Stimulated activated CD8-positive, alpha-beta memory T cell treated with anti-CD3 and anti-CD28 coated beads, Interleukin-7, amount 100 ng/mL, for 4 hours (primary cell): Measurements from ENCODE around the gene PHACTR3.

Experiments
- DNase-seq, 2 donors: peaks; one replicate each; pipeline ENCODE4 v3.0.0-alpha.2; 2020; ENCODE audit warnings: low read depth in 2 of 2

Gene PHACTR3

GRCh38 chr20:59777331-59777725 lies 173.0 kb downstream of the PHACTR3 start:
- no peak for DNase-seq

- no peak for DNase-seq
These were observed 173.7 kb downstream of the PHACTR3 start for GRCh38 chr20:59777814-59778575.

GRCh38 chr20:59778615-59779200 lies 174.4 kb downstream of the PHACTR3 start:
- DNase-seq, result no peak

GRCh38 chr20:59779656-59780380 lies 175.5 kb downstream of the PHACTR3 start:
- DNase-seq, result no peak

- DNase-seq, result no peak
These were observed 176.3 kb downstream of the PHACTR3 start for GRCh38 chr20:59780494-59781185.

GRCh38 chr20:59781226-59781625 lies 176.9 kb downstream of the PHACTR3 start:
- no peak for DNase-seq

- DNase-seq, result no peak
These were observed 178.8 kb downstream of the PHACTR3 start for GRCh38 chr20:59782986-59783640.

GRCh38 chr20:59783641-59784010 lies 179.3 kb downstream of the PHACTR3 start:
- no peak for DNase-seq

- no peak for DNase-seq
These were observed 180.0 kb downstream of the PHACTR3 start for GRCh38 chr20:59784365-59784764.

- DNase-seq, result no peak
These were observed 180.7 kb downstream of the PHACTR3 start for GRCh38 chr20:59784791-59785668.

GRCh38 chr20:59785669-59785959 lies 181.3 kb downstream of the PHACTR3 start:
- no peak for DNase-seq

- DNase-seq, result no peak
These were observed 181.9 kb downstream of the PHACTR3 start for GRCh38 chr20:59785986-59786795.

- no peak for DNase-seq
These were observed 182.6 kb downstream of the PHACTR3 start for GRCh38 chr20:59786801-59787537.

- no peak for DNase-seq
These were observed 183.2 kb downstream of the PHACTR3 start for GRCh38 chr20:59787538-59787890.

GRCh38 chr20:59788196-59788735 lies 183.9 kb downstream of the PHACTR3 start:
- DNase-seq, result no peak

- no peak for DNase-seq
These were observed 184.6 kb downstream of the PHACTR3 start for GRCh38 chr20:59788811-59789397.

- DNase-seq, result no peak
These were observed 185.3 kb downstream of the PHACTR3 start for GRCh38 chr20:59789686-59790085.

GRCh38 chr20:59790346-59790745 lies 186.0 kb downstream of the PHACTR3 start:
- no peak for DNase-seq

- DNase-seq, result no peak
These were observed 188.0 kb downstream of the PHACTR3 start for GRCh38 chr20:59792300-59792699.
